K562 (cell line): ENCODE results near the gene PON3. TPM values are rescaled to one million over a fixed set of nuclear protein-coding genes. Genes with fewer than 3 reads are reported as not detected.

Experiments used
- ATAC-seq: fragments of 200-7000 bp; cut with Tn5 transposase; 3 replicates; pipeline ENCODE4 v1.9.1; 2020; ENCODE audit warnings: moderate library complexity
- BruUV-seq: library from RNA; stranded (reverse); fragments of 400-500 nt; replicated peaks from 2 replicates; lab custom pipeline; 2021; lab: Mats Ljungman, UMichigan
- CTCF ChIA-PET: fragments of 300-600 bp; formaldehyde crosslinking; extraction: SDS; loops from one replicate; lab custom pipeline; 2021; ENCODE audit warnings: low intra/inter-chr PET ratio; lab: Yijun Ruan, JAX
- POLR2A ChIA-PET: fragments of 300-600, 350-650 bp; sonication (Branson Sonifier 250); formaldehyde crosslinking; extraction: SDS; loops from one replicate; lab custom pipeline; 2021; ENCODE audit warnings: antibody characterized with exemption, inconsistent platforms; lab: Yijun Ruan, JAX
- DNase-seq, 4 experiments: peaks; one replicate each; pipeline versions ENCODE4 v3.0.0 to v3.0.0-alpha.2; 2011 to 2018; ENCODE audit warnings: low spot score in 3 of 4, mixed read lengths in 3 of 4; ENCODE audit errors: extremely low read depth in 1 of 4
- FAIRE-seq: peaks from 2 replicates; lab custom pipeline; 2011; peaks lifted over from hg19 to GRCh38; lab: Jason Lieb, UNC
- H2AFZ ChIP-seq: 2 replicates; pipeline ENCODE4 v1.6.0; 2011; ENCODE audit warnings: low read depth, low read length, control low read depth, inconsistent platforms
- H3K27ac ChIP-seq: fragments of 200-600 bp; 3 replicates; pipeline ENCODE4 v1.8.0; 2011; ENCODE audit warnings: low read depth, mild to moderate bottlenecking, control low read depth, inconsistent platforms, low read length, moderate library complexity, mixed read lengths; ENCODE audit errors: extremely low read depth
- H3K27me3 ChIP-seq, 2 experiments: fragments of 300-600 bp in 1 of 2; 2 replicates in 1 of 2; 3 replicates in 1 of 2; pipeline versions ENCODE4 v1.6.0 to v1.8.0; 2011; ENCODE audit warnings: inconsistent platforms in 2 of 2, low read length in 2 of 2, mild to moderate bottlenecking in 1 of 2, mixed read lengths in 1 of 2, moderate library complexity in 1 of 2; ENCODE audit not compliant: control insufficient read depth in 2 of 2, insufficient read depth in 2 of 2
- H3K36me3 ChIP-seq: fragments of 300-600 bp; 3 replicates; pipeline ENCODE4 v1.8.0; 2011; ENCODE audit warnings: mild to moderate bottlenecking, low read length, inconsistent platforms; ENCODE audit not compliant: control insufficient read depth, insufficient read depth
- H3K4me1 ChIP-seq, 2 experiments: fragments of 200-600 bp in 1 of 2; replicated peaks in 1 of 2; 2 replicates in 1 of 2; 3 replicates in 1 of 2; pipeline versions ENCODE4 v1.5.1 to v1.8.0; 2011; ENCODE audit warnings: inconsistent platforms in 2 of 2, low read length in 2 of 2, mild to moderate bottlenecking in 1 of 2, mixed read lengths in 1 of 2, moderate library complexity in 1 of 2; ENCODE audit not compliant: control insufficient read depth in 2 of 2, insufficient read depth in 2 of 2
- H3K4me2 ChIP-seq: 2 replicates; pipeline ENCODE4 v1.6.1; 2011; ENCODE audit warnings: low read length, control low read depth, inconsistent platforms, mixed read lengths; ENCODE audit not compliant: insufficient read depth
- H3K4me3 ChIP-seq: fragments of 200-600 bp; sonication (generic), shearing (Covaris generic); 2 replicates; pipeline ENCODE4 v1.5.1; 2016; ENCODE audit warnings: control low read depth, inconsistent platforms
- H3K79me2 ChIP-seq: fragments of 200-600 bp; 3 replicates; pipeline ENCODE4 v1.8.0; 2011; ENCODE audit warnings: low read length, inconsistent platforms; ENCODE audit not compliant: control insufficient read depth, insufficient read depth
- H3K9ac ChIP-seq, 2 experiments: 2 replicates each; pipeline versions ENCODE4 v1.6.0 to v1.6.1; 2011; ENCODE audit warnings: low read depth in 2 of 2, low read length in 2 of 2, control low read depth in 1 of 2, inconsistent platforms in 1 of 2, mild to moderate bottlenecking in 1 of 2, mixed read lengths in 1 of 2; ENCODE audit not compliant: insufficient read depth in 1 of 2
- H3K9me1 ChIP-seq: one replicate; pipeline ENCODE4 v1.6.0; 2011; ENCODE audit warnings: inconsistent platforms, mild to moderate bottlenecking, low read length, moderate library complexity; ENCODE audit not compliant: control insufficient read depth, insufficient read depth
- H3K9me3 ChIP-seq: replicated peaks from 2 replicates; pipeline ENCODE4 v1.5.1; 2011; ENCODE audit warnings: low read depth, low read length, inconsistent platforms; ENCODE audit not compliant: control insufficient read depth, insufficient read depth
- H4K20me1 ChIP-seq: replicated peaks from 2 replicates; pipeline ENCODE4 v1.6.1; 2011; ENCODE audit warnings: low read length, inconsistent platforms, mixed read lengths; ENCODE audit not compliant: control insufficient read depth, insufficient read depth
- CBX3 ChIP-seq, 2 experiments: IDR thresholded peaks; 1 replicate in 1 of 2; 2 replicates in 1 of 2; pipeline ENCODE4 v1.6.1; 2012; ENCODE audit warnings: inconsistent platforms in 2 of 2, low read length in 2 of 2, borderline replicate concordance in 1 of 2, control low read depth in 1 of 2
- KHSRP ChIP-seq: fragments of 450-650 bp; IDR thresholded peaks from 2 replicates; pipeline ENCODE4 v1.6.1; 2017
- POLR2AphosphoS2 ChIP-seq: IDR thresholded peaks from 2 replicates; pipeline ENCODE4 v1.6.1; 2012; ENCODE audit warnings: low read length, improper control_type of control experiment
- RBFOX2 ChIP-seq: fragments of 200-400 bp; formaldehyde crosslinking; IDR thresholded peaks from 2 replicates; pipeline ENCODE4 v1.6.1; 2017; ENCODE audit warnings: low read depth, mild to moderate bottlenecking, low read length, moderate library complexity
- ZNF263 ChIP-seq: sonication (generic); formaldehyde crosslinking; IDR thresholded peaks from 2 replicates; pipeline ENCODE4 v1.8.0; 2022; ENCODE audit warnings: mild to moderate bottlenecking, missing genetic modification reagents, borderline replicate concordance
- WGBS: fragments of 100-300 bp; shearing (Covaris generic); methylation state at CpG from one replicate; pipeline ENCODE4 v1.1.6; 2016; ENCODE audit warnings: low coverage, mixed read lengths; ENCODE audit not compliant: insufficient coverage; ENCODE audit errors: missing lambda C conversion rate; 5-methylcytosine and 5-hydroxymethylcytosine counted together
- in situ Hi-C: fragments of 300-500 bp; cut with MboI; formaldehyde crosslinking; loops from 4 replicates; pipeline ENCODE4 v1.15.0; 2018; ENCODE audit warnings: inconsistent platforms, mixed read lengths
- intact Hi-C: fragments of 100-400 bp; cut with micrococcal nuclease; formaldehyde crosslinking; loops from 2 replicates; pipeline ENCODE4 v1.14.2; 2022
- polyA plus RNA-seq, 8 experiments: library from polyadenylated mRNA; depleted of rRNA in 4 of 8; stranded (reverse) in 5 of 8; unstranded in 3 of 8; fragments of >200 nt; fragmentation: Nextera tagmentation in 2 of 8; fragmentation: Illumina TruSeq in 1 of 8; extraction: Ambion mirVana in 2 of 8; extraction: Trizol in 1 of 8; gene quantifications; 2 replicates each; pipeline versions ENCODE4 v1.2.1 to v1.2.3, GENCODE V29; 2011 to 2014; ENCODE audit warnings: inconsistent platforms in 1 of 8, missing spikeins in 1 of 8
- total RNA-seq, 7 experiments: library from RNA; depleted of rRNA in 6 of 7; stranded (reverse); fragments of >200 nt in 6 of 7; fragmentation: Illumina TruSeq in 2 of 7; extraction: Trizol in 2 of 7; gene quantifications; 2 replicates each; pipeline versions ENCODE4 v1.2.1 to v1.2.3, GENCODE V29; 2011 to 2021; ENCODE audit warnings: low replicate concordance in 1 of 7
- TF ChIP-seq, protein P1 (sequence below): fragments of 450-650 bp; formaldehyde crosslinking; IDR thresholded peaks from 2 replicates; pipeline ENCODE4 v1.4.0; 2020; ENCODE audit warnings: mild to moderate bottlenecking, moderate library complexity
- TF ChIP-seq, protein P2 (sequence below): fragments of 150-350 bp; conservative IDR thresholded peaks from 2 replicates; pipeline ENCODE4 v1.6.1; 2014; ENCODE audit warnings: low read length

PON3 gene
- total and polyA plus RNA-seq, 9 of the 15 experiments (the other 6 are each of a cell fraction or from before 2014, with no cell fraction given) = 0.15 to 0.38 (median 0.18) TPM; not detected in 6

DNA sequence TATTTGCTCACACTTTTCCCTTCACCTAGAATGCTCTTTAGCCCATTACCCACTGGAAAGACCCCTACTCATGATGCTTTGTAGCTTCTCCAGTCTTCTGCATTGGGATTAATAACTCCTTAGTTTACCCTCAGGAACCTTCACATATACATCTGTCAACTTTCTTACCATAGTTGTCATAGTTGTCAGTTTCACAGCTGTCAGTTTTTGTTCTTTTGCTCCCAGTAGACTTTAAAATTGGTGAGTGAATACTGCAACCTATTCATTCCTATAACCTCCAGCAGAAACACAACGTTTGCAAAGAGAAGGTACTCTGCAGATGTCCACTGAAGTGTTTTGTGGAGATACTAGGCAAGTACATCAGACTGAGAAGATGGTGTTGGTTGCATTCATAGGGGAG, 74.5 kb downstream of the PON3 start:
- BruUV-seq = no TSS peak

More for the DNA sequence above, 74.5 kb downstream of the PON3 start:
- Histone ChIP-seq H3K79me2 (no peaks in the 10 kb centered on the region), H3K9me1 (no peaks in the 10 kb centered on the region), H3K36me3 (no peaks in the 10 kb centered on the region), H3K27me3 (peaks cover 0 to 7% of the 10 kb centered on the region in 2 experiments; a peak in 1 of 5 replicates), H3K27ac (no peak overlapping the region), H3K4me2 (no peak overlapping the region), H3K4me1 (no peaks in the 10 kb centered on the region; a peak in 2 of 5 replicates), H2AFZ (no peak overlapping the region), H3K9me3 (no peaks in the 10 kb centered on the region), H4K20me1 (no peaks in the 10 kb centered on the region), H3K4me3 (no peak overlapping the region)
- CTCF ChIA-PET = no interaction called here
- POLR2A ChIA-PET = no interaction called here
- DNase-seq (no peak), FAIRE-seq (no peak)
- 0% methylated on average over 1 of the region's 1 CpG for WGBS
- in situ Hi-C loops (no loop called here), intact Hi-C loops (no loop called here)
- no peak for TF ChIP-seq POLR2AphosphoS2
- TF ChIP-seq, protein P1, sequence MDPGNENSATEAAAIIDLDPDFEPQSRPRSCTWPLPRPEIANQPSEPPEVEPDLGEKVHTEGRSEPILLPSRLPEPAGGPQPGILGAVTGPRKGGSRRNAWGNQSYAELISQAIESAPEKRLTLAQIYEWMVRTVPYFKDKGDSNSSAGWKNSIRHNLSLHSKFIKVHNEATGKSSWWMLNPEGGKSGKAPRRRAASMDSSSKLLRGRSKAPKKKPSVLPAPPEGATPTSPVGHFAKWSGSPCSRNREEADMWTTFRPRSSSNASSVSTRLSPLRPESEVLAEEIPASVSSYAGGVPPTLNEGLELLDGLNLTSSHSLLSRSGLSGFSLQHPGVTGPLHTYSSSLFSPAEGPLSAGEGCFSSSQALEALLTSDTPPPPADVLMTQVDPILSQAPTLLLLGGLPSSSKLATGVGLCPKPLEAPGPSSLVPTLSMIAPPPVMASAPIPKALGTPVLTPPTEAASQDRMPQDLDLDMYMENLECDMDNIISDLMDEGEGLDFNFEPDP (CRISPR knock-in tag) = no peak
- TF ChIP-seq, protein P2, sequence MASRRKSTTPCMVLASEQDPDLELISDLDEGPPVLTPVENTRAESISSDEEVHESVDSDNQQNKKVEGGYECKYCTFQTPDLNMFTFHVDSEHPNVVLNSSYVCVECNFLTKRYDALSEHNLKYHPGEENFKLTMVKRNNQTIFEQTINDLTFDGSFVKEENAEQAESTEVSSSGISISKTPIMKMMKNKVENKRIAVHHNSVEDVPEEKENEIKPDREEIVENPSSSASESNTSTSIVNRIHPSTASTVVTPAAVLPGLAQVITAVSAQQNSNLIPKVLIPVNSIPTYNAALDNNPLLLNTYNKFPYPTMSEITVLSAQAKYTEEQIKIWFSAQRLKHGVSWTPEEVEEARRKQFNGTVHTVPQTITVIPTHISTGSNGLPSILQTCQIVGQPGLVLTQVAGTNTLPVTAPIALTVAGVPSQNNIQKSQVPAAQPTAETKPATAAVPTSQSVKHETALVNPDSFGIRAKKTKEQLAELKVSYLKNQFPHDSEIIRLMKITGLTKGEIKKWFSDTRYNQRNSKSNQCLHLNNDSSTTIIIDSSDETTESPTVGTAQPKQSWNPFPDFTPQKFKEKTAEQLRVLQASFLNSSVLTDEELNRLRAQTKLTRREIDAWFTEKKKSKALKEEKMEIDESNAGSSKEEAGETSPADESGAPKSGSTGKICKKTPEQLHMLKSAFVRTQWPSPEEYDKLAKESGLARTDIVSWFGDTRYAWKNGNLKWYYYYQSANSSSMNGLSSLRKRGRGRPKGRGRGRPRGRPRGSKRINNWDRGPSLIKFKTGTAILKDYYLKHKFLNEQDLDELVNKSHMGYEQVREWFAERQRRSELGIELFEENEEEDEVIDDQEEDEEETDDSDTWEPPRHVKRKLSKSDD = no peak
- TF ChIP-seq CBX3 (IDR thresholded peaks at IDR 0.05; ENCODE audit: borderline replicate concordance in 1 of 2, low read length in 2 of 2) = no peak
- TF ChIP-seq RBFOX2 = no peak
- TF ChIP-seq KHSRP = no peak
- TF ChIP-seq ZNF263 (CRISPR knock-in tag) = no peak
- TF ChIP-seq, all 486 proteins: peak for 0
- ATAC-seq = no peak
- H3K9ac ChIP-seq = no peak overlapping the region
